Measurements from ENCODE around the gene FAM162B.

DNA sequence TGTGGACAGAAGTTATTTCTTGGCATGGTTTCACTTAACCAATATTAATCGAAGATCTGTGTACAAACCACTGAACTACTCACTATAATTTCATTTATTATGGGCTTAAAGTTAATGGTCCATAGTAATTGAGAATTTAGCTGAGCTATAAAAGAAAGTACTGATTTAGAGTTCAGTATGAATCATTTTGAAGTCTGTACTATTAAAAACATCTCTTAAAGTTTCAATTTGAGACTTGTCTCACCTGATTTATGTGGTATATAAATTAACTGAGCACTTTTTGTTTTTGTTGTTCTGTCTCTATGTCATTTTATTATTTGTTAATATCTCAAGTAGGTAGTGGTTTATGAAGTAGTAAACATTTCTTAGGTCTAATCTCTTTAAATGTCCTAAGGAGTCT lies 59.6 kb downstream of the FAM162B start:
- no peak for TF ChIP-seq POLR2AphosphoS5 (IDR thresholded peaks at IDR 0.05)
- TF ChIP-seq POLR2A (IDR thresholded peaks at IDR 0.05): no peak
